Memory B cell (primary cell): ENCODE data around the gene HVCN1.
"Not testable (repeated sequence)": the region's sequence is repeated elsewhere in the genome, so short reads cannot be mapped to it uniquely, and the experiment has no call there.

ENCODE experiments used
- ATAC-seq: fragments of 150-1000 bp; cut with Tn5 transposase; 2 replicates; pipeline ENCODE4 v1.10.0; 2021; ENCODE audit warnings: low read depth, mild to moderate bottlenecking, moderate library complexity
- DNase-seq, 2 donors: peaks; one replicate each; pipeline ENCODE4 v3.0.0; 2022; ENCODE audit warnings: low spot score in 2 of 2
- H3K27ac Mint-ChIP-seq: one replicate; pipeline ENCODE4 v1.8.0; 2022; ENCODE audit warnings: mild to moderate bottlenecking, moderate library complexity, mixed read lengths
- H3K27me3 Mint-ChIP-seq: one replicate; pipeline ENCODE4 v1.8.0; 2022; ENCODE audit warnings: mixed read lengths
- H3K36me3 Mint-ChIP-seq: one replicate; pipeline ENCODE4 v1.8.0; 2022; ENCODE audit warnings: mild to moderate bottlenecking, mixed read lengths
- H3K4me1 Mint-ChIP-seq: one replicate; pipeline ENCODE4 v1.8.0; 2022; ENCODE audit warnings: mixed read lengths
- H3K4me3 Mint-ChIP-seq: one replicate; pipeline ENCODE4 v1.8.0; 2022; ENCODE audit warnings: mild to moderate bottlenecking, moderate library complexity, mixed read lengths
- H3K9me3 Mint-ChIP-seq: one replicate; pipeline ENCODE4 v1.8.0; 2022; ENCODE audit warnings: mixed read lengths

The HVCN1 gene

DNA sequence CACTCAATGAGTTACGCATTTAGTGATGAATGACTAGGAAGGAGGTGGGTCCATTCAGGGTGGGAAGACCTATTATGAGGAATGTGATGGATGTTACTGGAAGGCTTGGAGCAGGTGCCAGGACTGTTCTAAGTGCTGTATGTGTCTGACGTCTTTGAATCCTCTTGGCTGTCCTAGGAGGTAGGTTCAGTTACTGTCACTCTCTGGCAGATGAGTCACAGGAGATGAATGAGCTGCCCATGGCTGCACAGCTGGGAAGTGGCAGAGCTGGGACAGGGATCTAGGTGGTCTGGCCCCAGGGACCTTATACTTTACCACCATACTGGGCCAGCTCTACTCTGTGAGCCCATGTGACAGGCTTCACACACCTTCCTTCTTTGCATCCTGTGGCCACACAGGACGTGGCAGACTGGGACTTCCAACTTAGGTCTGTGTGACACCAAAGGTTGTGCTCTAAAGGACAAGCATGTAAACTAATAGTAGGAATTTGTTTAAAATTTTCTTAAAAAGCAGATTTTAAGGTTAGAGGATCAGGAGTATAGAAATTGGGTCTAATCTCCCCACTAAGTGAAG is 51.0 kb downstream of the HVCN1 start:
- ATAC-seq (peak; percentile 71), DNase-seq (no peak)
- no peak overlapping the region for H3K4me3 Mint-ChIP-seq
- peak overlapping the region; percentile 54 for H3K27ac Mint-ChIP-seq
- peaks cover 56% of the 10 kb centered on the region for H3K4me1 Mint-ChIP-seq
- no peaks in the 10 kb centered on the region for H3K27me3 Mint-ChIP-seq
- H3K36me3 Mint-ChIP-seq = peaks cover 2% of the 10 kb centered on the region
- no peaks in the 10 kb centered on the region for H3K9me3 Mint-ChIP-seq

DNA sequence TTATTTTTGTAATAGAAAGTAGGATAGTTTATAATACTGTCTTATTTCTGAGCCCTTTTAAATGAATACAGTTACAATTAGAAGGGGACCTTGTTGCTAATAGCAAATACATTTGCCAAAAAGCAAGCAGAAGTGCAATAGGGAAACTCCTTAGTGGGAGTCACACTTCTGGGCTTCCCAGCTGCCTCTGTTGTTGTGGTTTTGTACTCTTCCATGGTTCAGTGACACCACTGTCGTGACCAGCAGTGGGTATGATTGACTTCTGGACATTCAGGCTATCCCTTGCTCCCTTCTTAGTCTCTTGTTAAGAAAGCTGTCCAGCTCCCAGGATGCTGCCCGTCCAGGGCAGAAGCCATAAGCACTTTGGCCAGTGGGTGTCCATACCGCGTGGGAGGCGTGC is 52.4 kb downstream of the HVCN1 start:
- peak overlapping the region; percentile 54 for H3K27ac Mint-ChIP-seq

GRCh38 chr12:110635055-110635454 is 53.9 kb downstream of the HVCN1 start:
- no peaks in the 10 kb centered on the region for H3K9me3 Mint-ChIP-seq
- peaks cover 2% of the 10 kb centered on the region for H3K36me3 Mint-ChIP-seq
- DNase-seq (no peak), ATAC-seq (no peak)
- H3K27me3 Mint-ChIP-seq = no peaks in the 10 kb centered on the region
- H3K27ac Mint-ChIP-seq = peak overlapping the region; percentile 70
- peaks cover 50% of the 10 kb centered on the region for H3K4me1 Mint-ChIP-seq
- no peak overlapping the region for H3K4me3 Mint-ChIP-seq

More for the DNA sequence above, 52.4 kb downstream of the HVCN1 start:
- DNase-seq = no peak
- Mint-ChIP-seq H3K4me3 (no peak overlapping the region), H3K27me3 (no peaks in the 10 kb centered on the region), H3K4me1 (peaks cover 59% of the 10 kb centered on the region), H3K9me3 (no peaks in the 10 kb centered on the region), H3K36me3 (peaks cover 2% of the 10 kb centered on the region)
- ATAC-seq = peak; percentile 89

DNA sequence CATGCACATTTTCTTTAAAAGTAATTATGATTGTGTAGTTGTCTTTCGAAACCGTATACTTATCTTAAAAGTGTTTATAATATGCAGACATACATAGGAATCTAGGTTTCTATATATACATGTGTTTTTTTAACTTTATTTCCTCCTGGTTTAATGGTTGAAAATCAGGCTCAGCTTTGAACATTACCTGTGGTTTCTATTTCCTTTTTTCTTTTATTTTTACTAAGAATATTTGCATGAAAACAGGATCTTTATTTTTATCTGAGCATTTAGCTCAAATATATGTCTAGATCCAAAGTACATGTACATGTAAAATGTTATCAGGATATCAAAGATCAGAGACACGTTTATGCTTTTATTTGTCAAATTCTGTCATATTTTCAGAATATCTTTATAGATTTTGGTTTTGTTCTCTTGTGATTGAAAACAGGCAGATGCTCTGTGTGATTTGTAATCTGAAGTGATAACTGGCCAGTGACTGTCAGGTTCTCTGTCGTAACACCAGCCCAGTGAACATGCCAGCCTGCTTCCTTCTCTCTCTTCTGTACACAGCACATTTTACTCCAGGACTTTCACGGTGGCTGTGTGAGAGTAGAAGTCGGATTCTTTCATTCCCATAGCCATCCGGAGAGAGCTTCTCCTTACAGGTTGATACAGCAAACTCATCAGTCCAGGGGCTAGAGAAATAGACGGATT is 61.3 kb downstream of the HVCN1 start:
- peak overlapping the region; percentile 97 for H3K27ac Mint-ChIP-seq
- peaks cover 10% of the 10 kb centered on the region for H3K36me3 Mint-ChIP-seq

DNA sequence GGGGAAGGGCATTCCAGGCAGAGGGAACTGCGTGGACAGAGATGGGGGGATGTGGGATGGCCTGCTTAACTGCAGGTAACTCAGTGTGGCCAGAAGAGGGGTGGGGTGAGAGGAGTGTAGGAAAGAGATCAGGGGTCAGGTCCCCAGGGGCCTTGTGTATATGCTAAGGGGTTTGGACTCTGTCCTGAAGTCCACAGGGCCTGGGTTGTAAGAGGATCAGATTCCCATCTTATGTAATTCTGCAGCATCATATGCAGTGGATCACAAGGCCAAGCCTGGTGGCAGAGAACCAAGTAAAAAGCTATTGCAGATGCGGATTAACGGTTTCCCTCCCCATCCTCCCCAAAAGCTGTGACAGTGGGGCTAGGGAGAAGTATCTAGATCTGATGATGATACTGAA is 66.3 kb downstream of the HVCN1 start:
- Mint-ChIP-seq H3K36me3 (peaks cover 5% of the 10 kb centered on the region), H3K4me3 (no peak overlapping the region), H3K9me3 (peaks cover 2% of the 10 kb centered on the region), H3K27ac (peak overlapping the region; percentile 55), H3K4me1 (peaks cover 19% of the 10 kb centered on the region), H3K27me3 (no peaks in the 10 kb centered on the region)
- DNase-seq = no peak
- no peak for ATAC-seq

More for the DNA sequence above, 61.3 kb downstream of the HVCN1 start:
- peaks cover 2% of the 10 kb centered on the region for H3K9me3 Mint-ChIP-seq
- DNase-seq (no peak), ATAC-seq (peak; percentile 79)
- no peaks in the 10 kb centered on the region for H3K27me3 Mint-ChIP-seq
- H3K4me3 Mint-ChIP-seq = peak overlapping the region; percentile 85
- H3K4me1 Mint-ChIP-seq = peaks cover 18% of the 10 kb centered on the region

- no peaks in the 10 kb centered on the region for H3K9me3 Mint-ChIP-seq
- peak overlapping the region; percentile 85 for H3K27ac Mint-ChIP-seq
- H3K27me3 Mint-ChIP-seq = no peaks in the 10 kb centered on the region
- ATAC-seq (peak; percentile 84), DNase-seq (peak in 1 of 2 donors; percentile 38)
- peaks cover 4% of the 10 kb centered on the region for H3K36me3 Mint-ChIP-seq
- H3K4me3 Mint-ChIP-seq = peak overlapping the region; percentile 90
- H3K4me1 Mint-ChIP-seq = peaks cover 26% of the 10 kb centered on the region
These were observed 69.4 kb downstream of the HVCN1 start for GRCh38 chr12:110619534-110619953.

- H3K36me3 Mint-ChIP-seq = no peaks in the 10 kb centered on the region
- no peaks in the 10 kb centered on the region for H3K27me3 Mint-ChIP-seq
- peaks cover 17% of the 10 kb centered on the region for H3K4me1 Mint-ChIP-seq
- ATAC-seq = no peak
- DNase-seq = no peak
- H3K9me3 Mint-ChIP-seq = no peaks in the 10 kb centered on the region
- no peak overlapping the region for H3K4me3 Mint-ChIP-seq
- peak overlapping the region; percentile 89 for H3K27ac Mint-ChIP-seq
These were observed 72.3 kb downstream of the HVCN1 start for GRCh38 chr12:110616471-110617115.

DNA sequence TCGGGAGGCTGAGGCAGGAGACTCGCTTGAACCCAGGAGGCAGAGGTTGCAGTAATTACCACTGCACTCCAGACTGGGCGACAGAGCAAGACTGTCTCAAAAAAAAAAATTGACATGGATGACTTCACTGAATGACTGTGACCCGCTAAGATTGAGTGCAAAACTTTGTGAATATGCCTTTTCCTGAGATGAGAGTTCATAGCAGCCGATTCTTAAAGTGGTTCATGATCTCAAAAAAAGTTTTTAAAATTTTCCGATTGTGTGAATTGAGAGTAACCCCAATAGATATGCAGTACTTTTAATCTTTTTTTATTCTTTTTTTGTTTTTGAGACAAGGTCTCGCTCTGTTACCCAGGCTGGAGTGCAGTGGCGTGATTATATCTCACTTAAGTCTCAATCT is 73.7 kb downstream of the HVCN1 start:
- ATAC-seq (no peak), DNase-seq (no peak)
- Mint-ChIP-seq H3K4me1 (peaks cover 16% of the 10 kb centered on the region), H3K4me3 (peak overlapping the region; percentile 67), H3K27me3 (no peaks in the 10 kb centered on the region), H3K27ac (peak overlapping the region; percentile 89), H3K9me3 (no peaks in the 10 kb centered on the region), H3K36me3 (no peaks in the 10 kb centered on the region)

GRCh38 chr12:110613771-110614684 is 74.9 kb downstream of the HVCN1 start, which contains the start of gene TCTN1:
TSS of gene TCTN1 (plus strand) at chr12:110614129. CDS start at chr12:110614183, 54 bp downstream.
- peak; percentile 88 to 93 for DNase-seq
- Mint-ChIP-seq H3K4me3 (peak within 1 kb of the TSS; percentile 87), H3K4me1 (peaks cover 15% of the 10 kb centered on the region), H3K27me3 (no peaks in the 10 kb centered on the region), H3K9me3 (no peaks in the 10 kb centered on the region), H3K36me3 (no peaks in the 10 kb centered on the region), H3K27ac (peak within 1 kb of the TSS; percentile 89)
- peak; percentile 98 for ATAC-seq

DNA sequence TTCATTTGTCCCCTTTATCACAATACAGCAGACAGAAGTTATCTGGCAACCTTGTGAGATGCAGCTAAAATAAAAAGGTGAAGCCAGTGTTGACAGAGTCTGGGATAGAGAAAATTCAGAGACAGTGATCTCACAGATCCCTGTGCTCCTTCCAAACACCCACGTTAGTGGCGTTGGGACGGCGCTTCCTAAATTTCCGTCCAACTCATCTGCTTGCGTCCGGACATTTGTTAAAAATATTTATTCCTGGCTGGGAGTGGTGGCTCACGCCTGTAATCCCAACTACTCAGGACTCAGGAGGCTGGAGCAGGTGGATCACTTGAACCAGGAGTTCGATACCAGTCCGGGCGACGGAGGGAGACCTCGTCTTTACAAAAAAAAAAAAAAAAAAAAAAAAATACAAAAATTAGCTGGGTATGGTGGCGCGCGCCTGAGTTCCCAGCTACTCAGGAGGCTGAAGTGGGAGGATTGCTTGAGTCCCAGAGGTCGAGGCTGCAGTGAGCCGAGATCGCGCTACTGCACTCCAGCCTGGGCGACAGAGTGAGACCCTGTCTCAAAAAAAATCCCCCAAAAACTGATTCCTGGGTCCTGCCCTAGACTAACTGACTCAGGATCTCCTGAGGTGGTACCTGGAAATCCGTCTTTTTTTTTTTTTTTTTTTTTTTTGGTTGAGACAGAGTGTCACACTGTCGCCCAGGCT is 75.7 kb downstream of the HVCN1 start:
- ATAC-seq (no peak), DNase-seq (no peak)
- Mint-ChIP-seq H3K27ac (peak overlapping the region; percentile 89), H3K4me1 (peaks cover 15% of the 10 kb centered on the region), H3K27me3 (no peaks in the 10 kb centered on the region), H3K9me3 (no peaks in the 10 kb centered on the region), H3K4me3 (peak overlapping the region; percentile 87), H3K36me3 (no peaks in the 10 kb centered on the region)

GRCh38 chr12:110606253-110606611 is 82.7 kb downstream of the HVCN1 start:
- Mint-ChIP-seq H3K36me3 (no peaks in the 10 kb centered on the region), H3K27ac (peak overlapping the region; percentile 90), H3K4me3 (peak overlapping the region; percentile 72), H3K9me3 (no peaks in the 10 kb centered on the region), H3K27me3 (no peaks in the 10 kb centered on the region), H3K4me1 (peaks cover 24% of the 10 kb centered on the region)
- no peak for ATAC-seq
- no peak for DNase-seq

DNA sequence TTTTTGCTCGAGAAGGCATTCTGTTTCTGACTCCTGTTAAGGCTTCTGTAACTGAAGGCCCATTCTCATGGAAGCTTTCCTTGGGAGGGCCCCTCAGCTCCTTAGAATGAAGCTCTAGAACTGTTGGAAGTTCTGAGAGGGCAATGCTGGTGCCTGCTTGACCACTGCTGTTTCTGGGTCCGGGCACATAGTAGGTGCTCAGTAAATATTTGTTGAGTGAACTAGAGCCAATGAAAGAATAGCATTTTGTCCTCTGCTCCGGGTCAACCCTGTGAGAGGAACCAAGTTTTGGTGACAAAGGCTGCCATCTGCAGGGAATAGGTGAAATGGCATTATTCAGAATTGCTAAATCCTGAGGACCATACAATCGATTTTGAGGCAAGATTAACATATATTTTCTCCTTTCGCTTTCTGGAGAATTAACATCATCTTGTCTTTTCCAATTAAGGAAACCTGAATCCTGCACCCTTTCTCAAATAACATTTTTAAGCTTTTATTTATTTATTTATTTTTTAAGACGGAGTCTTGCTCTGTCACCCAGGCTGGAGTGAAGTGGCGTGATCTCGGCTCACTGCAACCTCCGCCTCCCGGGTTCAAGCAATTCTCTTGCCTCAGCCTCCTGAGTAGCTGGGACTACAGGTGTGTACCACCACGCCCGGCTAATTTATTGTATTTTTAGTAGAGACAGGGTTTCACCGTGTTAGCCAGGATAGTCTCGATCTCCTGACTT is 86.7 kb downstream of the HVCN1 start:
- not testable (repeated sequence) for H3K4me3 Mint-ChIP-seq, DNase-seq, H3K27me3 Mint-ChIP-seq, H3K9me3 Mint-ChIP-seq, H3K36me3 Mint-ChIP-seq
- peaks cover 30% of the 10 kb centered on the region for H3K4me1 Mint-ChIP-seq
- H3K27ac Mint-ChIP-seq = peak overlapping the region; percentile 24
- ATAC-seq = peak; percentile 32

- H3K27ac Mint-ChIP-seq = peak overlapping the region; percentile 5
- no peaks in the 10 kb centered on the region for H3K27me3 Mint-ChIP-seq
- no peaks in the 10 kb centered on the region for H3K36me3 Mint-ChIP-seq
- no peaks in the 10 kb centered on the region for H3K9me3 Mint-ChIP-seq
- H3K4me3 Mint-ChIP-seq = no peak overlapping the region
- DNase-seq = no peak
- ATAC-seq = peak; percentile 45
- peaks cover 25% of the 10 kb centered on the region for H3K4me1 Mint-ChIP-seq
These were observed 88.7 kb downstream of the HVCN1 start for GRCh38 chr12:110600254-110600653.
